NOMO-1 treated with dmso at 0.1 percent for 144 hours (cell line): ENCODE measurements around the gene KCNJ16.
"Not testable (repeated sequence)": the region's sequence is repeated elsewhere in the genome, so short reads cannot be mapped to it uniquely, and the experiment has no call there.

ENCODE experiments used
- DNase-seq: peaks from one replicate; lab custom pipeline; 2025; ENCODE audit not compliant: unreplicated experiment; lab: John Stamatoyannopoulos, UW

KCNJ16 gene

GRCh38 chr17:70074956-70075355, at the start of gene KCNJ16:
TSS of gene KCNJ16 (plus strand) at chr17:70075225. CDS start at chr17:70132088, 56,863 bp downstream.
- no peak for DNase-seq

- DNase-seq = no peak
Measured at GRCh38 chr17:70028397-70028796, 46.6 kb upstream of the KCNJ16 start.

DNA sequence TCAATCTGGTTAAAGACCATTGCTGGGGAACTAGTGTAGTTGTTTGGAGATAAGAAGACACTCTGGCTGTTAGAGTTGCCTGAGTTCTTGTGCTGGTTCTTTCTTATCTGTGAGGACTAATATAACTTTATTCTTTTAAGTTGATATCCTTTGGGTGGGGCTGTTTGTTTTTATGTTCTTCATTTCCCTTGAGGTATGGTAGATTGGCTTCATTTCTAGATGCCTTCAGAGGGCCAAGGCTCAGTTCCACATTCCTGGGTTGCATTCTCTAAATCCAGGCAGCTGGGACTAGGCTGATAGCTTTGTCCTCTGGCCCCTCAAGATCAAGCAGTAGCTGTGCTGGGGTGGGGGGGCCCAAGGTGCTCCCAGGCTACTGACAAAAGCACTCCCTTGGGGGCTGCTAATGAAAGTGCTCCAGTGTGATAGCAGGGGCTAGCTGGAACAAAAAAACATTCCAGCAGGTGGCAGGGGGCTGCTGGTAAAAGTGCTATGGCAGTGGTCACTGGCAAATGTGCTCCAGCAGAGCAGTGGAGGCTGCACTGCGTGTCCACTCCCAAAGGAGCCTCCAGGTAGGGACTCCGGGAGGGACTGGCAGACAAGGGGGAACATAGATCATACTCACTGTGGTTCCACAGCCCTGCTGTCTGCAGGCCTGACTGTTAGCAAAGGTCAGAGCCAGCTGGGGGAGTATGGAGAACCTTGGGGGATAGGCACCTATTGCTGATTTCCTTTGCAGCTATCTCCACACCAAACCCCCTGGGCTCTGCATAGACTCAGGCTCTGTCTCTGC, 45.9 kb upstream of the KCNJ16 start:
- DNase-seq = no peak

GRCh38 chr17:70030371-70030770, 44.7 kb upstream of the KCNJ16 start:
- DNase-seq = no peak

DNA sequence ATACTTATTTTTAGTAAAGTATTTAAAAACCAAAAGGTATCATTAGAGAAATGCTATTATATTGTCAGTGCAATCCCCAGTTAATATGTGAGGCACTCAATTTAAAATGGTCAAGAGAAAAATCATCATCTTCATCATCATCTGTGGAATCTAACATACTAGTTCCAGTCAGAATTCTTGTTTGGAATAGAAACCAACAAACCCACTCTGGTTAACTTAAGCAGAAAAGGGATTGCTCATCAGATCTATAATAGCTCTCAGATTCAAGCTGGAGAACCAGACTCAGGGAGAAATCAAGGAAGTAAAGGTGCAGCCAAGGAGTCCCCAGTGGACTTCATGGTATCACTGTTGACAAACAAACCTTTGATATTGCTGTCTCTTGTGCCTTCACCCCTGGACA, 43.7 kb upstream of the KCNJ16 start:
- DNase-seq = no peak

GRCh38 chr17:70033165-70033564, 41.9 kb upstream of the KCNJ16 start:
- DNase-seq = no peak

DNA sequence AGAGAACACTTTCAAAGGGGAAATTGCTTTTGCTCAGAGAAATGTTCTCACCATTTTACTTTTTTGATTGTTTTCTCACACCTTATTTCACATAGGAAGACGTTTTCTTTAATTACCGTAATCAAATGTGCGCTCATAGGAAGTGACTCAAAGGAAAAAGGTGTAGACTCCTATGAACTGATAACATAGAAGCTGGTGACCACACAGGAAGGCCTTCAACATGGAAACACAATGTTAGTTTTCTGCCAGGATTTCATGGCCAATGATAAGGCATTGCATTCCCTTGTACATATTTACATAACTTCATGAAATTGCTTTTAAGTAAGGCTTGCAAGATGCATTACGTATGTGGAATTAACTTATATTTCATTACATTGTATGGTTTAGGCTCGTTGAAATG, 40.9 kb upstream of the KCNJ16 start:
- DNase-seq = no peak

GRCh38 chr17:70037498-70037897, 37.5 kb upstream of the KCNJ16 start:
- no peak for DNase-seq

- DNase-seq = no peak
Measured at GRCh38 chr17:70040336-70040735, 34.7 kb upstream of the KCNJ16 start.

DNA sequence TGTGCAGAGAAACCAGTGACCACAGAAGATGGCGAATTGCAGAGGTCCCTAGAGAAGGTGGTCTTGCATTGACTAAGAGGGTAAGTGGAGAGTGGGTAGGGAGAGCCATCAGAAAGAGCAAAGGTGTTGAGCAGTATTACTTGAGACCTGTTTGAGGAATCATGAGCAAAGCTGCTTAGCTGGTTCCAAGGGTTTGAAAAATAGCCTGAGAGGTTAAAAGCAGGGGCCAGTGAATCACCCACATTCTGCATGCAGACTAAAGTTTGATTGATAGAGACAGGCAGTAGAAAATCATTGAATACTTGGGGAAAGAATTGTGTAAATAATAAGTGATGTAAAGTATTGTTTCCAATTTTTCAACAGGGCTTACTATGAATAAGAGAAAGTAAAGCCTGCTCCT, 34.0 kb upstream of the KCNJ16 start:
- DNase-seq = no peak

- DNase-seq = no peak
Measured at GRCh38 chr17:70041540-70041939, 33.5 kb upstream of the KCNJ16 start.

DNA sequence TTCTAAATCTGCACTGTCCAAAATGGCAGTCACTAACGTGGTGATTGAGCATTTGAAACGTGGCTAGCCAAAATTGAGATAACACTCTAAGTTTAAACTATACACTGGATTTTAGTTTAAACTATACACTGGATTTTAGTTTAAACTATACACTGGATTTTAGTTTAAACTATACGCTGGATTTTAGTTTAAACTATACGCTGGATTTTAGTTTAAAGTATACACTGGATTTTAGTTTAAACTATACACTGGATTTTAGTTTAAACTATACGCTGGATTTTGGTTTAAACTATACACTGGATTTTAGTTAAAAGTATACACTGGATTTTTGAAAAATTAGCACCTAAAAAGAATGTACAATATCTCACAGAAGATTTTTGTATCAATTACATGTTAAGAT, 29.2 kb upstream of the KCNJ16 start:
- DNase-seq = not testable (repeated sequence)

DNA sequence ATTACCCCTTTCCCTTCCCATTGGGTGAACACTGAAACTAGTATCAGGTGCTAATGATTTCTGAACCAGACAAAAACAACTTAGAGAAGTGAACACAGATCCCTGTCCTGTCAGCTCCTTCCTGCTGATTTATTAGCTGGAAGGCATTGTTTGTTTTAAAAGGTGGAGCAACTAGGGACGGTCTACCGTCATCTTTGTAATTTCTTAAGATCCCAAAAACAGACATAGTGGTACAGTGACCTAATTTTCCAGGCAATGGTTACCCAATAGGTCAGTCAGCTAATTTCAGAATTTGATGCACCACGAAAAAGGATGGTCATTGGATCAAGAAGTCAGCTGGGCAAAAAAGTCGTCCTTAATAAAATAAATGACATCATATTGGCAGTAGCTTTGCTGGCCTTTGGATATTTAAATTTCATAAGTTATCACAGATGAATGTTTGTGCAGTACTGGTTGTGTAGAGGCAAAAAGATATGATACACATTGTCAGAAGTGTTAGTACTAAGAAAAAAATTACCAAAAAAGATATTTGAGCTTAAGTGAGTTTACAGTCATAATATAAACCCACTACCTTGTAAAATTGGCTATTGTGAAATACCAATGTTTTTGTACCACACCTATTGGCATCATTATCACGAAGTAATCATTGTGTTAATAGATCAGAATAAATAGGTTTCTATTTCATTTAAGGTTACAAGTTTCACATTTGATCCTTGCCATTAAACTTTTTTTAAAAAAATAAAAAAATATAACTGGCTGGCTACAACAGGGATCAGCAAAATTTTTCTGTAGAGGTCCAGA, 27.2 kb upstream of the KCNJ16 start:
- DNase-seq = no peak

DNA sequence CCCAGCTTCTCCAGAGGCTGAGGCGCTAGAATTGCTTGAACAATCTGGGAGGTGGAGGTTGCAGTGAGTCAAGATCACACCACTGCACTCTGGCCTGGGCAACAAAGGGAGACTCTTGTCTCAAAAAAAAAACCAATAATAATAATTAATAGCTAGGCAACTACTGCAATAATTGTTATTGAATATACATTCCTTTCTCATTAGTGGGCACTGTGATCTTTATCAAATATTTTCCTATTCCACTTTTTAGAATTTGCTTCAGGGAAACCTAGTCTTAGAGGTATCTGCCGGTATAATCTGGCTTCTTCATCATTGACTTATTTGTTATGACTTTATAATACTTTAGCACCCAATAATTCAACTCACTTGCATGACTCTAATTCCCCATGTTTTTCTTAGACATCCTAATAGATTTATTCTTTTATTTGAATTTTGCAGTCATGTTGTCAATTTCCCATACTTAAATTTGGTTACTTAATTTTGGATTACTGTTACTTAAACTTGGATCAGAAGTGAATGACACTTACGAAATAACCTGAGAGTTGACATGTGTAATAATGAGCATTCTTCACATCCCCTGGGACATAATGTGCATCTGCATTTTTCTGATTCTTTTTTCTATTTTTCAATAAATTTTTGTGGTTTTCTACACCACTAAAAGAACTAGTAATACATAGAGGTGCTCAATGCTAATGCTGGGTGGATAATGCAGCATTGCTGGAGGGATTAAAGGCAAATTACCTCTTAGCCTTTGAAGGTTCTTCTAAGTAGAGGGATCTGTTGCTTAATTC, 25.0 kb upstream of the KCNJ16 start:
- DNase-seq = no peak

DNA sequence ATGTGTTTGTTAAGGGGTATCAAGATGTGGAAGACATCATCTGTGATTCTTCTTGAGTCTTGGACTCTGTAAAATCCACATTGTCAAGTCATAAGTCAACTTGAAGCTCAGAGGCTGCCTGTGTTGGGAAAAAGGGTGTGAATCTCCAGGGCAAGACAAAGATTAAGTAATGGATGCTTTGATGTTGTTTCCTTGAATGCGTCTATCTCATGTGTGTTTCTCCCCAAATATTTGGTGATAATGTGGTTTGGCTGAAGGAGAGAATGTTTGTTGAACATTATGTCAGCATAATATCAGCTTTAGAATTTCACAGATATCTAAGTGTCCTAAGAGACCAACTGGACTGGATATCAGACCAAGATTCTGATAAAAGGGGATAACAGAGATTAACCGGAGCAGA, 24.1 kb upstream of the KCNJ16 start:
- no peak for DNase-seq

DNA sequence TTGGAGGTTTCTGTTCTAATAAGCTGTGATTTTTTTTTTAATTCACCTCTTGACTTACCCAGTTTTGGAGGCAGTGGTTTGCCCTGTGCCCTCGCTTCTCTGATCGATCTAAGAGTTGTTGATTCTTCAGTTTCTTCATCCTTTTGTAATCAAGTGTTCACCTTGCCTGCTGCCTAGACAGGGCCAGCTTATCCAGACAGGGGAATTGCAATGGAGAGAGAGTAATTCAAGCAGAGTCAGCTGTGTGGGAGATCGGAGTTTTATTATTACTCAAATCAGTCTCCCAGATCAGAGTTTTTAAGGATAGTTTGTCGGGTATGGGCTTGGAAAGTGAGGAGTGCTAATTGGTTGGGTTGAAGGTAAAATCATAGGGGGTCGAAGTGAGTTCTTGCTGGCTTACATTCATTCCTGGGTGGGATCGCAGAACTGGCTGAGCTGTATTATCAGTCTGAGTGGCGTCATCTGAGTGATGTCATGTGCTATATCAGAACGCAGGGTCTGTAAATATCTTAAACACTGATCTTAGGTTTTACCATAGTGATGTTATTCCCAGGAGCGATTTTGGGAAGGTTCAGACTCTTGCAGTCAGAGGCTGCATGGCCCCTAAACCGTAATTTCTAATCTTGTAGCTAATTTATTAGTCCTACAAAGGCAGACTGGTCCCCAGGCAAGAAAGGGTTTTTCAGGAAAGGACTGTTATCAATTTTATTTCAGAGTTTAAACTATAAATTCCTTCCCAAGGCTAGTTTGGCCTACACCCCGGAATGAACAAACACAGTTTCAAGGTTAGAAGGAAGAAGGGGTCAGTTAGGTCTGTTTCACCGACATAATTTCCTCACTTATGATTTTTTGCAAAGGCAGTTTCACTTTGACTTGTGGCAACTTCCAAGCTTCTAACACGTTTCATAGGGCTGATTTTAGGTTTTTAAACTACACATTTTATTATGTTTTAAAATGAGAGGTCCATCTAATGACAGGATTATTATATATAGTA, 21.5 kb upstream of the KCNJ16 start:
- no peak for DNase-seq

DNA sequence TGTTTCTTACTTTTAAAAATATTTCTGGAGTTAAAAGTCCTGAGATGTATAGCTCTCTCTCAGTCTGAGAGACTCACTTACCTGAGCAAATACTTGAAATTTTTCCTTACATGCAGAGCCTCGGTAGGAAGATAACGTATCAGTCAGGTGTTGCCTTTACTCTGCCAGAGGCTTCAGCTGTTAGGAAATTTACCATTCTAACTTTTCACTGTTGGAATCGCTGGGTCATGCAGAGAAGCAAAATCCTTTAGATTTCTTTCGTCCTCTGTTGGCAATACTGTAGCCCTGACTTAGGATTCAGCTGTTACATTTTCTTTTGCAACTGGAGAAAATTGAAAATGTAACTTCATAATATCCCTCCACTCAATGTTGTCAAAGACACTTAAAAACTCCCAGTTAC, 20.0 kb upstream of the KCNJ16 start:
- no peak for DNase-seq

- no peak for DNase-seq
Measured at GRCh38 chr17:70059071-70059470, 16.0 kb upstream of the KCNJ16 start.

DNA sequence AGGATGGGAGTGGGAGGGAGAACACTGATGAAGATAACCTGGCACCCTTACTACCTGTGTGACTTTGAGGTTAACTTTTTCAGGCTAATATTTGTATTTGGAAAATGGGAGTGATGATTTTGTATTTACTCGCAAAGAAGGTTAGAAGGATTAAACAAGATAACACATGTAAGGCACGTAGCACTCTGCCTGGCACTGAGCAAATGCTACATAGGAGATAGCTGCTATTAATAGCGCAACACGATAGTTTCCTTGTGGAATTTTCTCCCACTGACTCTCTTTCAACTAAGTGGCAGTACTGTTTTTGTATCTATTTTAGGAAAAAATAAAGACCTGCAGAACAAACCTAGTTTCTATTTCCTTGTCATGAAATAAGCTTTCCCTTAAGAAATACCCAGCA, 15.4 kb upstream of the KCNJ16 start:
- DNase-seq = no peak

DNA sequence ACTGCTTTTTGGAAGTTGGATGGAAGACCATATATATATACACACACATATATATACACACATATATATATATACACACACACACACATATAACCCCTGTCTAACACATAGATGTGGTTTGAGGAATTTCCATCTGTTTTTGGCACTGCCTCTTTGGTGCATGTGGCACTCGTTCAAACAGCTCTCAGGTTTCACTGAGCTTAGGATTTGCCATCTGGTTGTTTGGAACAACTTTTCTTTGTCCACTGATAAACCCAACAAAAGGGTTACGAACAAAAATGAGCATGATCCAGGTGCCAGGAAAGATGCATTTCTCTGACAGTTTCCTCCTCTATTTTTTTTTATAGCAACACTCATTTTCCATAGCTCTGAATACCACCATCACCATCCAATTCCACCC, 14.6 kb upstream of the KCNJ16 start:
- no peak for DNase-seq
